Right lobe of liver (tissue), 4 donors: ENCODE data around the gene S100A11.

ENCODE experiments used
- POLR2A ChIP-seq: fragments of 450-650 bp; IDR thresholded peaks from one replicate; pipeline ENCODE4 v1.6.1; 2017; ENCODE audit warnings: antibody characterized with exemption, mild to moderate bottlenecking
- TF ChIP-seq, protein P1 (sequence below), 4 donors: fragments of 200-600 bp in 3 of 4; fragments of 450-650 bp in 1 of 4; IDR thresholded peaks; one replicate each; pipeline versions ENCODE4 v1.5.1 to v1.8.0; 2016 to 2022; ENCODE audit warnings: antibody characterized with exemption in 4 of 4, mild to moderate bottlenecking in 2 of 4
- donor health status: DM: no; HTN: no; CAD: no.
- donor health status: DM: no; HTN: no; CAD: no.
- donor health status: DM: no; HTN: yes; CAD: no.

GRCh38 chr1:152071123-152071522 lies 34.3 kb upstream of the S100A11 start:
- no peak for TF ChIP-seq POLR2A
- TF ChIP-seq, protein P1, sequence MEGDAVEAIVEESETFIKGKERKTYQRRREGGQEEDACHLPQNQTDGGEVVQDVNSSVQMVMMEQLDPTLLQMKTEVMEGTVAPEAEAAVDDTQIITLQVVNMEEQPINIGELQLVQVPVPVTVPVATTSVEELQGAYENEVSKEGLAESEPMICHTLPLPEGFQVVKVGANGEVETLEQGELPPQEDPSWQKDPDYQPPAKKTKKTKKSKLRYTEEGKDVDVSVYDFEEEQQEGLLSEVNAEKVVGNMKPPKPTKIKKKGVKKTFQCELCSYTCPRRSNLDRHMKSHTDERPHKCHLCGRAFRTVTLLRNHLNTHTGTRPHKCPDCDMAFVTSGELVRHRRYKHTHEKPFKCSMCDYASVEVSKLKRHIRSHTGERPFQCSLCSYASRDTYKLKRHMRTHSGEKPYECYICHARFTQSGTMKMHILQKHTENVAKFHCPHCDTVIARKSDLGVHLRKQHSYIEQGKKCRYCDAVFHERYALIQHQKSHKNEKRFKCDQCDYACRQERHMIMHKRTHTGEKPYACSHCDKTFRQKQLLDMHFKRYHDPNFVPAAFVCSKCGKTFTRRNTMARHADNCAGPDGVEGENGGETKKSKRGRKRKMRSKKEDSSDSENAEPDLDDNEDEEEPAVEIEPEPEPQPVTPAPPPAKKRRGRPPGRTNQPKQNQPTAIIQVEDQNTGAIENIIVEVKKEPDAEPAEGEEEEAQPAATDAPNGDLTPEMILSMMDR (IDR thresholded peaks at IDR 0.05) = no peak
